Measurements from ENCODE around the gene PATZ1.
A peak's percentile ranks its signal among the peaks of the same experiment; 100 is the strongest.

DNA sequence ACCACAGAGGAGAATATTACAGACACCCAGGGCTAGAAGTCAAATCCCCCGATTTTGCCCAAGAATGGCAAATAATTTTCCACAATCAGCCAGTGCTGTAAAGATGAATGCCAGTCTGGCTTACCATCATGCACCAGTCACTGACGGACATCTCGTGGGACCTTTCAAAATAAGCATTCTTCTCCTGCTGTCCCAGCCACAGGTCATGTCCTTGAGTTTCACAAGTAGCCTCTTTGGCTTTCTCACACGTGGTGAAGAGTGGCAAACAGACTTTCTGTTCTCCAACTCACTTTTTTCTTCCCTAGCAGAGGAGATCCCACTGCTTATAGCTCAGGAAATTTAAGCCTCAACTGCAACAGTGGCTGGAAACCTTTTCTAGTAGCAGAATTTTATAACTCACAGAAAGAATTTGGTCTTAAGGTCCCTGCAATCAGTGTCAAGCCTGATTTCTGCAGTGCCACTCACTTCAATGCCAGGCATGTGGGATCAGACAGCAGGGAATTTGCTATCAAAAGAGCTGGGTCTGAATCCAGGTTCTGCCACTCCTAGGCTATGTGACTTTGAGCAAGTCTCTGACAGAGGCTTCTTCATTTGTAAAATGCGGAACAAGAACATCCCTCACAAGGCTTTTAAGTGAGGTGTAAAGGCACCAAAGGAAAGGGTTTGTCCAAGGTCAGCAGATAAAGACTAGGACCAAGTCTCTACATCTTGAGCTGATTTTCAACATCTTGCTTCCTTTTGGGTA is 57.5 kb downstream of the PATZ1 start:
- TF ChIP-seq, protein P1, sequence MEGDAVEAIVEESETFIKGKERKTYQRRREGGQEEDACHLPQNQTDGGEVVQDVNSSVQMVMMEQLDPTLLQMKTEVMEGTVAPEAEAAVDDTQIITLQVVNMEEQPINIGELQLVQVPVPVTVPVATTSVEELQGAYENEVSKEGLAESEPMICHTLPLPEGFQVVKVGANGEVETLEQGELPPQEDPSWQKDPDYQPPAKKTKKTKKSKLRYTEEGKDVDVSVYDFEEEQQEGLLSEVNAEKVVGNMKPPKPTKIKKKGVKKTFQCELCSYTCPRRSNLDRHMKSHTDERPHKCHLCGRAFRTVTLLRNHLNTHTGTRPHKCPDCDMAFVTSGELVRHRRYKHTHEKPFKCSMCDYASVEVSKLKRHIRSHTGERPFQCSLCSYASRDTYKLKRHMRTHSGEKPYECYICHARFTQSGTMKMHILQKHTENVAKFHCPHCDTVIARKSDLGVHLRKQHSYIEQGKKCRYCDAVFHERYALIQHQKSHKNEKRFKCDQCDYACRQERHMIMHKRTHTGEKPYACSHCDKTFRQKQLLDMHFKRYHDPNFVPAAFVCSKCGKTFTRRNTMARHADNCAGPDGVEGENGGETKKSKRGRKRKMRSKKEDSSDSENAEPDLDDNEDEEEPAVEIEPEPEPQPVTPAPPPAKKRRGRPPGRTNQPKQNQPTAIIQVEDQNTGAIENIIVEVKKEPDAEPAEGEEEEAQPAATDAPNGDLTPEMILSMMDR (IDR thresholded peaks at IDR 0.05; ENCODE audit: low read depth, low read length): no peak
- TF ChIP-seq, protein P2, sequence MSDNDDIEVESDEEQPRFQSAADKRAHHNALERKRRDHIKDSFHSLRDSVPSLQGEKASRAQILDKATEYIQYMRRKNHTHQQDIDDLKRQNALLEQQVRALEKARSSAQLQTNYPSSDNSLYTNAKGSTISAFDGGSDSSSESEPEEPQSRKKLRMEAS (IDR thresholded peaks at IDR 0.05; ENCODE audit: low read depth, low read length): 0 out of 2 replicates have a peak, but pooled peaks have one; percentile 9
- no peak for TF ChIP-seq POLR2A (IDR thresholded peaks at IDR 0.05; ENCODE audit: extremely low read depth, insufficient read length)
